Caco-2 (cell line): ENCODE results near the gene MYO15B. TPM values are rescaled to one million over a fixed set of nuclear protein-coding genes. Genes with fewer than 3 reads are reported as not detected.
"Not testable (repeated sequence)": the region's sequence is repeated elsewhere in the genome, so short reads cannot be mapped to it uniquely, and the experiment has no call there.

Experiments
- BruUV-seq: library from RNA; stranded (reverse); fragments of 400-500 nt; replicated peaks from 2 replicates; lab custom pipeline; 2021; lab: Mats Ljungman, UMichigan
- CTCF ChIA-PET: fragments of 300-600 bp; sonication (Branson Sonifier 250); formaldehyde crosslinking; loops from one replicate; lab custom pipeline; 2022; ENCODE audit warnings: antibody characterized with exemption; lab: Charles Lee
- POLR2A ChIA-PET: fragments of 300-600 bp; sonication (Branson Sonifier 250); formaldehyde crosslinking; loops from one replicate; lab custom pipeline; 2022; ENCODE audit warnings: antibody characterized with exemption; lab: Charles Lee
- DNase-seq, 2 experiments: peaks; one replicate each; pipeline versions ENCODE4 v3.0.0 to v3.0.0-alpha.2; 2020 to 2022
- H3K27me3 ChIP-seq: replicated peaks from 2 replicates; pipeline ENCODE4 v1.6.0; 2011; ENCODE audit warnings: low read length; ENCODE audit not compliant: control insufficient read depth, insufficient read depth
- H3K36me3 ChIP-seq: 2 replicates; pipeline ENCODE4 v1.5.1; 2011; ENCODE audit warnings: low read length; ENCODE audit not compliant: control insufficient read depth, insufficient read depth
- H3K4me1 ChIP-seq: fragments of 250-450 bp; sonication (Bioruptor Pico); 2 replicates; pipeline ENCODE4 v1.5.1; 2020; ENCODE audit warnings: mild to moderate bottlenecking
- H3K4me3 ChIP-seq: 2 replicates; pipeline ENCODE4 v1.5.1; 2011; ENCODE audit warnings: low read depth, mild to moderate bottlenecking, control low read depth, low read length
- H3K9me3 ChIP-seq: fragments of 250-450 bp; sonication (Bioruptor Pico); 2 replicates; pipeline ENCODE4 v1.5.1; 2020; ENCODE audit warnings: mild to moderate bottlenecking, moderate library complexity
- H3K27ac Mint-ChIP-seq: one replicate; pipeline ENCODE4 v1.8.0; 2022; ENCODE audit warnings: mixed read lengths; ENCODE audit not compliant: unreplicated experiment
- H3K27me3 Mint-ChIP-seq: one replicate; pipeline ENCODE4 v1.8.0; 2022; ENCODE audit warnings: mixed read lengths; ENCODE audit not compliant: insufficient read depth, unreplicated experiment
- H3K36me3 Mint-ChIP-seq: one replicate; pipeline ENCODE4 v1.8.0; 2022; ENCODE audit warnings: mild to moderate bottlenecking, mixed read lengths; ENCODE audit not compliant: insufficient read depth, unreplicated experiment
- H3K4me1 Mint-ChIP-seq: one replicate; pipeline ENCODE4 v1.8.0; 2022; ENCODE audit warnings: low read depth, mixed read lengths; ENCODE audit not compliant: unreplicated experiment
- H3K4me3 Mint-ChIP-seq: one replicate; pipeline ENCODE4 v1.8.0; 2022; ENCODE audit warnings: mild to moderate bottlenecking, moderate library complexity, mixed read lengths; ENCODE audit not compliant: unreplicated experiment
- H3K9me3 Mint-ChIP-seq: one replicate; pipeline ENCODE4 v1.8.0; 2022; ENCODE audit warnings: mixed read lengths; ENCODE audit not compliant: unreplicated experiment
- CTCF ChIP-seq, 2 experiments: fragments of 200-600 bp in 1 of 2; IDR thresholded peaks; 1 replicate in 1 of 2; 2 replicates in 1 of 2; pipeline versions ENCODE4 v1.5.1 to v1.8.0; 2011 to 2022; ENCODE audit warnings: antibody characterized with exemption in 1 of 2, control low read depth in 1 of 2, inconsistent platforms in 1 of 2, low read depth in 1 of 2, low read length in 1 of 2, mild to moderate bottlenecking in 1 of 2, moderate library complexity in 1 of 2; ENCODE audit not compliant: insufficient read depth in 1 of 2, severe bottlenecking in 1 of 2, unreplicated experiment in 1 of 2
- intact Hi-C: fragments of 100-400 bp; cut with micrococcal nuclease; formaldehyde crosslinking; loops from one replicate; pipeline ENCODE4 v1.10.0; 2022; ENCODE audit not compliant: unreplicated experiment
- total RNA-seq: library from RNA; stranded (reverse); gene quantifications from 2 replicates; pipeline ENCODE4 v1.2.3, GENCODE V29; 2022

MYO15B gene
- total RNA-seq, 1 experiment from 2014 or later = 12.3 TPM

- intact Hi-C loops = no loop called here
- Mint-ChIP-seq H3K36me3 (no peaks in the 10 kb centered on the region), H3K9me3 (no peaks in the 10 kb centered on the region), H3K4me3 (no peak overlapping the region), H3K27ac (no peak overlapping the region), H3K27me3 (no peaks in the 10 kb centered on the region), H3K4me1 (no peaks in the 10 kb centered on the region)
- Histone ChIP-seq H3K9me3 (no peaks in the 10 kb centered on the region), H3K4me3 (no peak overlapping the region), H3K27me3 (no peaks in the 10 kb centered on the region), H3K36me3 (no peaks in the 10 kb centered on the region), H3K4me1 (peaks cover 14% of the 10 kb centered on the region)
- DNase-seq = no peak
- POLR2A ChIA-PET = no interaction called here
- no peak for TF ChIP-seq CTCF (IDR thresholded peaks at IDR 0.05; ENCODE audit: insufficient read depth in 1 of 2, low read depth in 1 of 2, low read length in 1 of 2, severe bottlenecking in 1 of 2, unreplicated experiment in 1 of 2)
- BruUV-seq = no TSS peak
- CTCF ChIA-PET = interaction anchor here (0.8 kb wide), 1 partner anchor 41 kb away, joined by 3 read pairs; the partner anchor contains the start of gene SMIM5
Measured at GRCh38 chr17:75592348-75593020, 4.9 kb downstream of the MYO15B start.

GRCh38 chr17:75593430-75593829 is 5.8 kb downstream of the MYO15B start:
- H3K4me3 Mint-ChIP-seq, H3K27ac Mint-ChIP-seq, H3K4me3 ChIP-seq, H3K9me3 Mint-ChIP-seq, BruUV-seq, H3K27me3 Mint-ChIP-seq, intact Hi-C loops, H3K36me3 Mint-ChIP-seq, H3K27me3 ChIP-seq, H3K9me3 ChIP-seq, POLR2A ChIA-PET, H3K36me3 ChIP-seq, DNase-seq, H3K4me1 Mint-ChIP-seq: not testable (repeated sequence)
- H3K4me1 ChIP-seq = peaks cover 11% of the 10 kb centered on the region
- CTCF ChIA-PET = interaction anchor here (0.6 to 1.0 kb wide), 2 partner anchors 39 to 60 kb away, joined by 3 to 4 read pairs; partner anchors contain the start of gene SMIM5

GRCh38 chr17:75594499-75595283 is 7.1 kb downstream of the MYO15B start:
- Mint-ChIP-seq H3K27ac (no peak overlapping the region), H3K4me3 (no peak overlapping the region), H3K4me1 (no peaks in the 10 kb centered on the region), H3K36me3 (no peaks in the 10 kb centered on the region), H3K27me3 (no peaks in the 10 kb centered on the region), H3K9me3 (no peaks in the 10 kb centered on the region)
- POLR2A ChIA-PET = no interaction called here
- Histone ChIP-seq H3K4me3 (no peak overlapping the region), H3K9me3 (no peaks in the 10 kb centered on the region), H3K27me3 (no peaks in the 10 kb centered on the region), H3K36me3 (no peaks in the 10 kb centered on the region), H3K4me1 (peaks cover 4% of the 10 kb centered on the region; the same call in 1 of the 2 replicates)
- CTCF ChIA-PET = no interaction called here
- DNase-seq = peak in 1 of 2 experiments; percentile 38
- no peak for TF ChIP-seq CTCF (IDR thresholded peaks at IDR 0.05; ENCODE audit: insufficient read depth in 1 of 2, low read depth in 1 of 2, low read length in 1 of 2, severe bottlenecking in 1 of 2, unreplicated experiment in 1 of 2)
- intact Hi-C loops = no loop called here
- BruUV-seq = no TSS peak
